CD4-positive, alpha-beta T cell treated with Interleukin-17A for 4 hours (primary cell): ENCODE data around the gene SMAD3.
"Not testable (repeated sequence)": the region's sequence is repeated elsewhere in the genome, so short reads cannot be mapped to it uniquely, and the experiment has no call there.

Experiments
- DNase-seq: peaks from one replicate; pipeline ENCODE4 v3.0.0-alpha.2; 2020; ENCODE audit warnings: mixed read lengths

Gene SMAD3

GRCh38 chr15:67147396-67147949 is 82.1 kb downstream of the SMAD3 start:
- no peak for DNase-seq

GRCh38 chr15:67148196-67148701 is 82.8 kb downstream of the SMAD3 start:
- peak; percentile 46 for DNase-seq

DNA sequence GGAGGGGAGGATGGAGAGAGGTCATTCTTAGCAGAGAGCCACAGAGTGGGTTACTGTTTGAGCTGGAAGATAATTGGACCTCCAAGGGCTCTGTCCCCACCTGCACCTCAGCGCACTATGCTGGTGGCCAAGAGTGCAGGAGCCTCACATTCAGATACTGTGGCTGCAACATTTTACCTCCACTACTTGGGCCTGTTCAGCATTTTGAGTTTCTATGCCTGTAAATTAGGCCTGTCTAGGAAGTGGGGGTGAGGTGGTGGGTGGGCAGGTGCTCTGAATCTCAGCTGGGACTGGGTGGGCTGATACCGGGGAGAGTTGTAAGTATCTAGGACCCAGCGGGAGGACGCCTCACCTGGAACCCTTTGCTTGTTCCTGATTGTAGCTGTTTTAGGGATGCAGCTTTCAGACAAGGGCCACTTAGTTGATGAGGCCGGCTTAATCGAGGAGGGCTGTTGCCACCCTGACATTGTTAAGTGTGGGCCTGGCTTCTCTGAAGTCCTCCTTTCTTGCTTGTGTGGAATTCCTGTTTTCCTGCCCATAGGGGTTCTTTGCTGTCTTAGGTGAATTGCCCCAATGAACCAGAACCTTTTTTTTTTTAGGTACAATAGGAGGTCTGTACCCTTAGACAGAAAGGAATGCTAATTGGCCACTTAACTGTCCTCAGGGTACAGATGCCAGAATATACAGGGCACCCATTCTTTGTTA is 83.8 kb downstream of the SMAD3 start:
- DNase-seq = no peak

GRCh38 chr15:67149773-67150022 is 84.3 kb downstream of the SMAD3 start:
- DNase-seq = no peak

- DNase-seq = peak; percentile 71
These were observed 84.8 kb downstream of the SMAD3 start for GRCh38 chr15:67150023-67150860.

- DNase-seq = no peak
These were observed 87.0 kb downstream of the SMAD3 start for GRCh38 chr15:67152429-67152828.

DNA sequence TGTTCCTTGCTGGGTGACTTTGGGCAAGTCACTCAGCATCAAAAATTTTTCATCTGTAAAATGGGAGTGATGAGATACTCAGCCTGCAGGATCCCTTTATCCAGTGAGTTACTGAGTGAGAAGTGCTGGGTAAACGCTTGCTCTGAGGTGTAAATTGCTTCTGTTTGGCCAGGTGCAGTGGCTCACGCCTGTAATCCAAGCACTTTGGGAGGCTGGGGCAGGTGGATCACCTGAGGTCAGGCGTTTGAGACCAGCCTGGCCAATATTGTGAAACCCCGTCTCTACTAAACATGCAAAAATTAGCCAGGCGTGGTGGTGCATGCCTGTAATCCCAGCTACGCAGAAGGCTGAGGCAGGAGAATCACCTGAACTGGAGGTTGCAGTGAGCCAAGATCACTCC is 87.6 kb downstream of the SMAD3 start:
- not testable (repeated sequence) for DNase-seq

DNA sequence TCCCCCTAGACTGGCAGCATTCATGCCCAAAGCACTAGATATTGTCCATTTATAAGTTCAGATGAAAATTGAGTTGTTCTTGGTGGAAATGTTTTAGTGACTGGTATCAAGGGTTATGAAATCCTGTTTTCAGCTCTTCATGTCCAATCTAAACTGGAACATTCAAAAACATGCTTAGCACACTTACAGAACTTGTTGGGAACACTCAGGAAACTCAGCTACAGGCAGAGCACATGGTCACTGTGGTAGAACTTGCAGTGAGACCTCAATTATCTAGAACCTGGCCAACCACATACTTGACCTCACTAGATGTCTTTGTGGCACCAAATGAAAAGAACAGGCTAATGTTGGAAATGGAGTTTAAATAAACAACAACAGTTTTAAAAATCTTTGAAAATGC is 88.8 kb downstream of the SMAD3 start:
- DNase-seq = no peak

- DNase-seq = no peak
These were observed 91.0 kb downstream of the SMAD3 start for GRCh38 chr15:67156426-67156825.

DNA sequence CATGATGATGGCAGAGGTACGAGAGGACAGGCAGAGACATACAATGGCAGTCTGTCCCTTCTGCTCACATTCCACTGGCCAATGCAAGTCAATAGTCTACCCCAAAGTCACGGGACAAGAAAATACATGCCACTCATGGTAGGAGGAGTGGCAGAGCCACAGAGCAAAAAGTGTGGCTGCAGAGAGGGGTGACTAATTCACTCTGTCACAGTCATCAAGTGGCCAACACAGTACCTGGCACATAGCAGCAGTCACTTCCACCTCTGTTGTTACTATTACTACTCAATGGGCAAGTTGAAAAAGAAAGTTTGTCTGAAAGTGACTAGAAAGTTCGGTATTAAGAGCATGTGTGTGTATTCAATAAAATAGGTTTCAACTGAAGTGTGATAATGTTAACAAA is 91.4 kb downstream of the SMAD3 start:
- peak; percentile 28 for DNase-seq

DNA sequence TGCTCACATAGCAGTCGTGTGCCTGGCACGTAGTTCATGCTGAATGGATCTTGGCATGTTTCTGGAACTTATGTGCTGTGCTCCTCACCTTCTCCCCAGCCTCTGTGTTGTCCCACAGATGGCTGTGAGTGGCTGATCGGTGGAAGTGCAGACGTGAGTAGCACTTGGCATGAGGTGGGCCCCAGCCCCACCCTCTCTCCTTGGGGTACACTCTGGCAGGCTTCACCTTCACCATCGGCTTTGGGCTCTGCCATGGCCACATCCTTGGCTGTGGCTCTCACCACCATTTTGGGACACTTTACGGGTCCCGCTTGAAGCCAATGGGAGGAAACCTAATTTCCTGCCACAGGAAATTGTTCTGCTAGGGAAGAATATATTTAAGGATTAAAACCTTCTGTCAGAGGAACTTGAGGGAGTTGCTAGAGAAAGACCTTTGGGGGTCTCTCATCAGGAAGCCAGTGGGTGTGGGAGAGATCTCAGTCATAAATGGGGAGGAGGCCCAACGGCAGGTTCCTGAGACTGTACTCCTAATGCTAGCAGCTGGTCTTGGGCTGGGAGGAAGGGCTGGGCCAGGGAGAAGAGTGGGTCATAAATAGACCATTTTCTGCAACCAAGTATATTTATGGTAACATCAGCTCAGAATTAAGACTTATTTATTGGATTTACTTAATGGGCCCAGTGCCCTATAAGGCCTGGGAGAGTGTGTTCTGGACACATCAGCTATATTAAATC is 92.3 kb downstream of the SMAD3 start:
- DNase-seq = no peak

GRCh38 chr15:67158367-67158766 is 93.0 kb downstream of the SMAD3 start:
- DNase-seq = no peak

DNA sequence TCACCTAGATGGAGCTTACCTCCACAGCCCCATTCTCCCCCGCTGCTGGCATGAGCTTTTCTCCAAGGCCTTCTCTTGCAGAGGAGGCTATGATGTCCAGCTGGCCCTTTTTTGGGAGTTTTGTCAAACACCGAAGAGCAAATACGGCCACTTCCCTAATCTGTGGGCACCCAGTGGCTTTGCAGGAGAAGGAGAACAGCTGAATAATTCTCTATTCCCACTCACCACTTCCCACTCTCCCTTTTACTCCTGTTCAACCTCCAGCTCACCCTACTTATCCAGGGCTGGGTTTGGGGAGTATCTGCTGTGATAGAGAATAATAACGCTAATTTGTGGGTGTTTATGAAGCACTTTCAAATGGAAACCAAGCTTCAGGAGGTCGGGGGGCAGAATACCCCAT is 96.0 kb downstream of the SMAD3 start:
- no peak for DNase-seq

DNA sequence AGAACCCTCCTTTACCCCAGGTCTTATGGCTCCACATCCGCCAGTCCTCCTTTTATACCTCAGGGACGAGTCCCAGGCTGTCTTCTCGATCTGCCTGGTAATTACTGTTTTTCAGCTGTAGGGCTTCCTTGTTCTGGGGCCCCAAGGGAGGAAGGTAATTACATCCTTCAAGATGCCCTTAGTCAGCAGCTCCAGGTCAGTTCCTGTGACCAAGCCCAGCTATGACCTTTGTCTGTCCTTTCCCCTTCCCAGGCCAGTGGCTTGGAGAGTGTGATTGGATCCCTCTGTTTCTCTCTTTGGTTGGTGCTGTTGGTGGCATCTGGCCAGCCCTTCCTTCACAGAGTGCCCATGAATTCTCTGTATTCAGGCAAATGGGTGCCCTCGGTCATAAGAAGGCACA is 96.5 kb downstream of the SMAD3 start:
- DNase-seq = no peak

- DNase-seq = no peak
These were observed 97.8 kb downstream of the SMAD3 start for GRCh38 chr15:67163180-67163579.

DNA sequence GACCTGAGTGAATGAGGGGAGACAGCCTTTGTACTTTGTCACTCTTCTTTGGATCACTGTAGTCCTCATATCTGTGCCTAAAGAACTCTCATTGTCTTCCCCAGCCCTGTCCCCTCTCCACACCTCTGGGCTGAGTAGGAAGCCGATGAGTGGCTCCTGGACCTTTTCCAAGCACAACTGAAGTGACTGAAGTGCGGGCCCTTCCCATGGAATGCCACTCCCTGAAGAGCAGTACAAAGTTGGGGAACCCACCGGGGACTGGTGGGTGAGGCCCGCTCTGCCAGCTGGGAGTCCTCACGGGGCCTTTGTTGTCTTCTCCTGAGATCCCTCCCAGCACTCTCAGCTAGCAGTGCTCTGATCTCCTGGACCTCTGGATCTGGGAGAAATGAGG is 99.0 kb downstream of the SMAD3 start:
- no peak for DNase-seq

GRCh38 chr15:67164811-67165253 is 99.4 kb downstream of the SMAD3 start:
- DNase-seq = no peak

GRCh38 chr15:67165254-67166253 is 100.2 kb downstream of the SMAD3 start:
- DNase-seq = no peak

- DNase-seq = no peak
These were observed 101.0 kb downstream of the SMAD3 start for GRCh38 chr15:67166280-67167009.

GRCh38 chr15:67167091-67167490 is 101.7 kb downstream of the SMAD3 start:
- no peak for DNase-seq

- no peak for DNase-seq
These were observed 103.3 kb downstream of the SMAD3 start for GRCh38 chr15:67168694-67169093.
